Suprapubic skin (tissue), 4 donors: ENCODE measurements around the gene RND3.

Experiments
- POLR2A ChIP-seq, 2 donors: fragments of 450-650 bp; IDR thresholded peaks; one replicate each; pipeline ENCODE4 v1.6.1; 2017; ENCODE audit warnings: antibody characterized with exemption in 2 of 2, mild to moderate bottlenecking in 2 of 2, moderate library complexity in 2 of 2
- POLR2AphosphoS5 ChIP-seq, 3 donors: sonication (generic); formaldehyde crosslinking; IDR thresholded peaks; one replicate each; pipeline ENCODE4 v1.6.1; 2017; ENCODE audit warnings: antibody characterized with exemption in 3 of 3
- TF ChIP-seq, protein P1 (sequence below), 2 donors: fragments of 200-600 bp in 1 of 2; fragments of 450-650 bp in 1 of 2; sonication (generic) in 1 of 2; IDR thresholded peaks; one replicate each; pipeline ENCODE4 v1.5.1; 2016 to 2019; ENCODE audit warnings: antibody characterized with exemption in 2 of 2, mild to moderate bottlenecking in 1 of 2, moderate library complexity in 1 of 2

DNA sequence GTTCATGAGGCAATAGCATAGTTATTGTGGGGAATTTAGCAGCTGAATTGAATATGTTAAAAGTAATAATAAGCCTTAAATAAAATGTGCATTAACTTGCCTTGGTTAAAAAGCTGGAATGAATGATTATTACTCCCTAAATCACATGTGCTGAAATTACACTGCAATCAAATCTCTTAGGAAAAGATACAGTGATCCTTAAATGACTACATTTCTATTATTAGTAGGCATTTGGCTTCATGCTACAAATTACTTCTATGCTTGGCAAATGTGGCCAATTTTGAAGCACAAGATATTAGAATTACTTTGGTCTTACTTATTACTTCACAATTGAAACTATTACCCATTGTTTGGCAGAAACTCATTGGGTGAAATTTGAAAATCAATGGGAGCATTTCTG lies 5.4 kb downstream of the RND3 start:
- TF ChIP-seq, protein P1, sequence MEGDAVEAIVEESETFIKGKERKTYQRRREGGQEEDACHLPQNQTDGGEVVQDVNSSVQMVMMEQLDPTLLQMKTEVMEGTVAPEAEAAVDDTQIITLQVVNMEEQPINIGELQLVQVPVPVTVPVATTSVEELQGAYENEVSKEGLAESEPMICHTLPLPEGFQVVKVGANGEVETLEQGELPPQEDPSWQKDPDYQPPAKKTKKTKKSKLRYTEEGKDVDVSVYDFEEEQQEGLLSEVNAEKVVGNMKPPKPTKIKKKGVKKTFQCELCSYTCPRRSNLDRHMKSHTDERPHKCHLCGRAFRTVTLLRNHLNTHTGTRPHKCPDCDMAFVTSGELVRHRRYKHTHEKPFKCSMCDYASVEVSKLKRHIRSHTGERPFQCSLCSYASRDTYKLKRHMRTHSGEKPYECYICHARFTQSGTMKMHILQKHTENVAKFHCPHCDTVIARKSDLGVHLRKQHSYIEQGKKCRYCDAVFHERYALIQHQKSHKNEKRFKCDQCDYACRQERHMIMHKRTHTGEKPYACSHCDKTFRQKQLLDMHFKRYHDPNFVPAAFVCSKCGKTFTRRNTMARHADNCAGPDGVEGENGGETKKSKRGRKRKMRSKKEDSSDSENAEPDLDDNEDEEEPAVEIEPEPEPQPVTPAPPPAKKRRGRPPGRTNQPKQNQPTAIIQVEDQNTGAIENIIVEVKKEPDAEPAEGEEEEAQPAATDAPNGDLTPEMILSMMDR (IDR thresholded peaks at IDR 0.05), result no peak
- TF ChIP-seq POLR2AphosphoS5 (IDR thresholded peaks at IDR 0.05), result no peak
- TF ChIP-seq POLR2A (IDR thresholded peaks at IDR 0.05), result no peak
